Activated CD8-positive, alpha-beta memory T cell treated with anti-CD3 and anti-CD28 coated beads, Interleukin-2, amount 50 U/mL, for 1 hour (primary cell): Measurements from ENCODE around the gene BCOR.

Source experiments
- DNase-seq: peaks from one replicate; pipeline ENCODE4 v3.0.0-alpha.2; 2020; ENCODE audit errors: extremely low read depth

The BCOR gene

GRCh38 chrX:40098264-40099054 lies 701 bp upstream of the BCOR start:
- no peak for DNase-seq

DNA sequence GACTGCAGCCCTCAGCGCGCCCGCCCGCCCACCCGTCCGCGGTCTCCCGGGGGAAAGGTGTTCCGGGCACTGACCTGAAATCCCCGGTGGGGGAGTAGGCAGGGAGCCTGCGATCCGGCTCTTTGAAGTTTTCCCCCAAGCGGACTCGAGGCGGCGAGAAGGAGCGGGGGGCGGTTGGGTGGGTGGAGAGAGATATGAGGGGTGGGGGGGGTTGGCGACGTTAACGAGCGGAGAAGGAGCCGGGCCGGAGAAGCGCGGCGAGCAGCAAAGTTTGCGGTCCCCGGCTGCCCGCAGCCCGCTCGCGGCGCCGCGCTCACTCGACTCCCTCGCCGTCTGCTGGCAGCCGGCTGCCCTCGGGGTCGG lies 636 bp downstream of the BCOR start:
- DNase-seq: no peak

DNA sequence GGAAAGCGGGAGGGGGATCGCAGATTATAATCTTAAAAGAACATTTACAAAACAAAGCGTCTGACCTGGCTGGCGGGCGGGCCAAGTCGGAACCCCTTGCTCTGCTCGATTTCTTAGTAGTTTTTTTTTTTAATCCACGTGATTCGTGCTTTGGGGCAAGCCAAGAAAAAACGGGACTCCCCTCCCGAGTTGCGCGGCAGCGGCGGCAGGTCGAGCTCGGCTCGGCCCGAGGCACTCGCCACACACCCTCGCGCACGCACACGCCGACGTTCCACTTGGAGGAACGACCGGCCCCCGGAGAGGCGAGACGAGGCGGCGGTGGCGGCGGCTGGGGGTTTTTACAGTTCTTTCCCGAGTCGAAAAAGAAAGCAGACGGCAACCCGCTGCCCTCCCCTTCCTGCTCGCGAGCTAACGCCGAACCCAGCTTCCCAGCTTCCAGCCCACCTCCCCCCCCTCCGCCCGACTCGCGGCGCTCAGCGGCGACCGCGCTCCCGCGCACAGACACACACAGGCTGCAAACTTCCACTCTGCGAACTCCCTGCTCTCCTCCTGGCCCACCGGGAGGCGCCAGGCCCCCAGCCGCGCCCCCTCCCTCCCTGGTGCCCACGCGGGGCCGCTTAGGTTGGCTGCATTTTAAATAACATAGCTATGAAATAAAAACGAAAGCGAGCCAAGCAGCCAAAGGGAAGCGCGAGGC lies 1.2 kb downstream of the BCOR start:
- DNase-seq: no peak

DNA sequence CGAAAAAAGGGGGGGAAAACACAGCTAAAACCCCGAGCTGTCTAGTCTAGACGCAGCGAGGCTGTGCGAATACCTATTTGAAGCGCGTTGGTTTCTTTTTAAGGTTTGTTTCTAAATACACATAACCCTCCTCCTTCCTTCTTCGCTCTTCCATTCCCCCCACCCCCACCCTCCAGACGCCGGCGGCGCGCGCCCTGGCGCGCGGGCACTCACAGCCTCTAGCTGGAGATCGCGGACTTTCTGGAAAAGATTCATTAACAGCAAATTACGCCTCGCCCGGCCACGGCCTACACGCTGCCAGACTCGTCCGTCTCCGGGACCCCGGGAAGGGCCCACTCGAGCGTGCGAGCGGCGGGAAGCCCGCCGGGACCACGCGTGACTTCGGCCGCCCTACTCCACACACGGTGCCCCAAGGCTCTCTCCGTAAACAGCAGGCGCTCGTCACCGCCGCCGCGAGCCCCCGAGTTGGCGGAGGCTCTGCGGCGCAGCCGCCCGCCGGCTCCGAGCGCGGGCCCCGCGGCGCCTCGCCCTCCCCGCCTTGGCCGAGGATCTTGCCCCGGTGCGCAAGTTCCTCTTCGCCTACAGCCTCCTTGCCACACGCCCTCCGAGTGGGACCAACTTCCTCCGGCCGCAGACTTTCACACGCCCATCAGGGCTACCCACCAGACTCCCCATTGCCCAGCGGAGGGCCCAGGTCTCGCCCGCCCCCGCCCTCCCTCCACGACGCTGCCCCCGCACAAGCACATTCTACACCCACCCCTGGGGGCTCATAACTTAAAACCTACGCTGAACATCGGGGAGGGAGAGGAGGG lies 2.0 kb downstream of the BCOR start:
- no peak for DNase-seq

GRCh38 chrX:40094900-40095582 lies 2.7 kb downstream of the BCOR start:
- DNase-seq: no peak

GRCh38 chrX:40094041-40094899 lies 3.5 kb downstream of the BCOR start:
- no peak for DNase-seq

DNA sequence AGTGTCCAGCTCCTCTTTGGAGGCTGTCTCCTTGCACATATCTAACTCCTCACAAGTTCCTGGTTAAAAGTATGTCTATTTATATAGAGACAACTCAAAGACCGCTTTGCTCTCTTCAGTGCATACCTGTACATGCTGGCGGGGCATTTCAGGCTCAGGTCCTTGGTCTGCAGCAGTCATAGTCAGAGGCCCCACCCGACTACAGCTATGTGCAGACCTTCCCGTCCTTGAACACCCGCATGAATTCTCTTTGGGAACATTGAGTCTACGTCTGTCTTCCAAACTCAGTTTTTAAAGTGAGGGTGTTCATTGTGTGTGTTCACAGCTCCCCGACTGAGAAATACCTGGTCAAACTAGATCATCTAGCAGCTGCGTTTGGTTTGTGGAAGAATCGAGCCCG lies 4.2 kb downstream of the BCOR start:
- no peak for DNase-seq

DNA sequence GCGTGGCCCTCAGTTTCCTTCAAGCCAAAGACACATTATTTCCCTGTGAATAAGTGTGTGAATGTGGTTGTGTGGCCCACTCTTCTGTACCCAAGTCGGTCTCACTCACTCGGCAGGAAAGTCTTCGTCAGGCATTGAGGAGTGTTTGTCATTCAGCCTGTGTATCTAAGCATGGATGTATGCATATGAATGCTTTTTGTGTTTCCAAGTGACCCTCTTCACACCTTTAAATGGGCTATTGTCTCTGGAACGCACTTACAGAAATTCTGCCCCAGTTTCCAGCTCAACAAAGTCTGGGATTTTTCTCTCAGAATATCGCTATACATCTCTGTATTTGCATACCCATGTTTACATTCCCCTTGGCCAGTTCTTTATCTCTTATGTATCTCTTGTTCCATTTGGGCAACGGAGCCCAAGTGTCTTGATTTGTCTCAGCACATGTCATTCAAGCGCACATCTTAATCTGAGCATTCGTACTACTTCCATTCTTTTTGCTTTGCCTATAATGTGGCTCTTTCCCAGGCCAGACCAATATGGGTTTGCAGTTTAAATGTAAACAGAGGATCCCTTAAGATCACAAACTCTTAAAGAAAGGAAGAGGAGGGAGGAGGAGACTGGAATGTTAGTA lies 4.8 kb downstream of the BCOR start:
- DNase-seq: no peak

DNA sequence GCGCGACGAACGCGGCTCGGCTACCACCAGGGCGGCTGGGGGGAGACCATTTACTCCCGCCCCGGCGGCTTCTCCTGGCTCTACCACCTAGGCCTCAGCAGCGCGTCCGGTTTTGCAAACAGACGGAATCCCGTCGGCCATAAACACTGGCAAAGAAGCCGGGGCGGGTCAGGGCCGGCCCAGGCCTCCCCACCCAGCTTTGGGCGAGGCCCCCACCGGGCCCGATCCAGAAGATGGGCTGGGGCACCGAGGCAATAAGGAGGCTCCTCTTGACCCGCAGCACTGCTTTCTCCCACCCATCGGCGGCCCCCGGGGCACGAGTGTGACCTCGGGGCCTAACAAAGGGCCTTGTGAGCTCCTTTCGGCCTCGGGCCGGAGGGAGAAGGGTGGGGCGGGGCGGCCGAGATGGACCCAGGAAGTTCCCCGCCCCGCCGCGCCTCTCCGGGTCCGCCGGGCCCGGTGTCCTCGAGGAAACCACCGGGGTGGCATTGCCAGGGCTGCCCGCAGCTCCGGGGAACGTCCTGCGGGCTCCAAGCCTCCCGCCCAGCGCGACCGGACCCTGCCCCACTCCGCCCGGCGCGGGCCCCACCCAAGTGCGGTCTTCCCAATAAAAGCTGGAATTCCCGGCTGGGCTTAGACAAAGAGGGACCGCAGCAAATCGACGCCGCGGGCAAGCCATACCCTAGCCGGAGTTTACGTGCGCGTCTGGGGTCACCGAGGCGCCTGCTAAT lies 5.9 kb downstream of the BCOR start:
- DNase-seq: no peak

DNA sequence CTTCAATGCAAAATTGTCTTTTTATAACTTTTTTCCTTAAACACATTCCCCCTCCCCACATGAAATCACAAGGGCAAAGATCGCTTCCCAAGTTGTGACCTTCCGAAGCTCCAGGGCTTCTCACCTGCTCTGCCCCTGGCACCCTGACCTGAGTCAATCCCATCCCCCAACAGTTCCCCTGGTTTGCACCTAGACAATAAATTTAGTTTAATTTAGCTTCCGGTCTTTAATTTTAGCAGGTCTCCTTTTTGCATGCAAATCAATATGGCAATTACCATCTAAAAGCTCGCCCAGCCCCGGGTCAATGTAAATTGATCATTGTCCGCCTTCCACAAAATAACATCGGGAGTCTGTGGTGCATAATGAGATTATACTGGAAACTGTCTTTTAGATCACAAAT lies 6.8 kb downstream of the BCOR start:
- no peak for DNase-seq

GRCh38 chrX:40090050-40090804 lies 7.5 kb downstream of the BCOR start:
- no peak for DNase-seq

DNA sequence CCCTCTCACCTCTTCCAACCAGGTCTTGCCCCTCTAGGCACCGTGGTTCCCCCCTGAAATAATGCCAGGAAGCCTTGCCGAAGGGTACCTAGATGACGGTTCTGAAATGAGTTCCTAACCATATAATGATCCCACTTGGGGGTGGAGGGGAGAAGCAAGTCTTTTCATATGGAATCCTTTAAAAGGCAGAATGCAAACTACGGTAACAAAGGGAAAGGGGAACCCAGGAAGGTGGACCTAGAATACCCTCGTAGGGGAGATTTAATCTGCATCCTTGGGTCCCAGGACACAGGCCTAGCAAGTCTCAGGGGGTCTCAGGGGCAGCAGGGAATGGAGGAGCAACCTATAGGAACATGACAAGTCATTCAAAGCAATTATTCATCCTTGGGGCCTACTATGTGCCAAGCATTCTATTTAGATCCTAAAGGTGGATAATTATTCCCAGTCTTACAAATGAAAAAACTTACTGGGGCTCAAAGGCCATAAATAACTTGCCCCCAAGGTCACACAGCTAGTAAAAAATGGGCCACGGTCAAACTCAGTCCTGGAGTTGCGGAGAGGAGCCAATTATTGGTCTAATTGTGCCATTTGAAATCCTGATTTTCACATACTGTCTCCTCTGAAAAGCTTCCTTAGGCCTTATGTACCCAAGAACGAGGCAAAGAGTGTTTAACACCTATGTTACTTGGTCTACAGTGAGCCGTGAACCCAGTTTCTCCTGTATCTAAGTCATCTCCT lies 8.8 kb downstream of the BCOR start:
- no peak for DNase-seq

DNA sequence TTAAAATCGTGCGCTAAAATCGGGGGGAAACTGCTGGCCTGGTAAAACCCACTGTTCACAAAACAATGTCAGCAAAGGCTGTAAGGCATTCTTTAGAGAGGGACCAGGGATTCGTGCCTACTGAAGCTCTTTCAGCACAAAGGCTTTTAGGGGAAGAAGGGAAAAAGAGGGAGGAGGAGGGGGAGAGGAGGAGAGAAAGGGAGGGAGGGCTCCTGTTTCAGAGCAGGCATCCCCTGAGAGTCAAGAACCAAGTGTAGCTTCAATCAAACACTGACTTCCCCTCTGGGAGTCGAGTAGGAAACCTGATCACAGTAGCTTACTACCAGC lies 9.5 kb downstream of the BCOR start:
- no peak for DNase-seq

DNA sequence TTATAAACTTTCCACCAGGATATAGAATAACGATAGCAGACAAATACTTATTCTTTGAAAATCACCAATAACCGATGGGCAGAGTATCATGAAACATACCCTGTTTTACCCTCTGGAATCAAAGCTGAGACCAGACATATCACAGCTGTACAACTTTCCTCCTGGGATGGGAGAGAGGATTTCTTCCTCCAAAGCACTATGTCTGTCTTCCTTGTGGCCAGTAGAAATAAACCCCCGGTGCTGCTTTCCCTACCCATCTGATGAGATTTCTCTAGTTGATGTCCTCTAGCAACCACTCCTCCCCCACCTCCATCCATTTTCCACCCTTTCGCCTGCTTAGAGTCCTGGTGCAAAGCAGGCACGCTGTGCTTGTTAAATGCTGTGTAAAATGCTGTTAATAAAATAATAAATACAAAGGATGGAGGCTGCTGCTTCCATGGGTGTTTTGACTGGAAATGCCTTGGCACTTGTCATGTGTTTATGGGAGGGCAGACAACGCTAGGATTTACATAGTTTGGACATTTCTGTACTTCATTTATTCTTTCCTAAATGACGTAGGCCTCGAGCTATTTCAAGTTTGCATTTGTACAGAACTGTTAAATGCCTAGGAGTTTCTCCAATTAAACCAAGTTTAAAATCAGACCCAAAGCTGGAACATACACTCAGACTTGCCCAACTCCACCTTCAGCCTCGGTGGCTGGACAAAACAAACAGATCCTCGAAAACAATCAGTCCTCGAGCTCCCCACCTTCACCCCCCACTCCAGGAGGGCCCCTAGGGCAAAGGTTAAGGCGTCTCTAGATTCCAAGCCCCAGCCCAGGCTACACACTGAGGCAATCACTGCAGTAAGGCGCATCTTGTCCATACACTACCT lies 10.1 kb downstream of the BCOR start:
- no peak for DNase-seq

DNA sequence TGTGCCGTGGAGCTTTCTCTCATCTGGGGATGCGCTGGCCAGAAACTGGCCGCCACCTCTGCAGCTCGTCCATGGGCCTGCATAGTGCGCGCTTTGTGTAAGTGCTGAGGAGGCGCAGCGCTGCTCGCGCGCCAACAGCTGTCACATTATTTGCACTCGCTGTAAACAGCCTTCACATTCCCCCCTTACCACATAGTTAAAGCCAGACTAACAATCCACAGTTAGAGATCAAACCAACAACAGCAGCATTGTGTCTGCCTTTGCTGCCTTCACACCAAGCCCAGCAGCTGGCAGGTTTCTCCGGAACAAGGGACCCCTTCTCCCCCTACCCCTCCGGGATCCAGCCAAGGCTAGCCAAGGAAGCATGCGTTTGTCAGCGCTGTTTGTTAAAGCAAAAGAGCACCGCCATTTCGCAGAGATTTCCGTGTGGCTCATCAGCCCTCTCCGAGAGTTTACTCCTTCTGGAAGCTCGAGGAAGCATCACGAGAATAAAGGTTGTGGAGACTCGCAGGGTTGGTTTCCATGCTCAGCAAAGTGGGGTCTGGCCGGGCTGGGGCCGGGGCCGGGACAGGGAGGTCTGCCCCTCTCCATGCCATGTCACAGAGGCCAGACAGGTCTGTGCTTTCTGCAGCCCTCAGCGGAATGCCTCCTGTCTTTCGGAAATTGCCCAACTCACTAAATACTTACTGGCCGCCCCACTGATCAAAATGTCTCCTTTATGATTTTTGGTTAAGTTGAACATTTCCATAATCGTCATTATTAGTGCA lies 11.0 kb downstream of the BCOR start:
- no peak for DNase-seq

DNA sequence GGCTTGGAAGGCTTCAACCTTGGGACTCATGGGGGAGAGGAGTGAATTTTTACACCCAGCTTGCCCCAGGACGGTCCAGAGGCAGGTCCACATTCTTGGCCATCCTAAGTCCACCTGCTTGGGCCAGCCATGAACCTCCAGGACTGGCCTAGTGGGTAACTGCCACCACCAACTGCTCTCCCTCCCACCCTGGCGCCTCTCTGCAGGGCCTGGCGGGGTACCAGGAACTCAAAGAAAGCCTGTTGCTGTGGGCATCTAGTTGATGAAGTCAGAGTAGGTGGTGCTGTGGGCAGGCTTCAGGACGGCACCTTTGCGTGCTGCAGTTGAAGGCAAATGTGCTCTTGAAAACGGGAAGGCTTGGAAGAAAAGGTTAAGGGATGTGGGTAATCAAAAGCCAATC lies 12.0 kb downstream of the BCOR start:
- DNase-seq: no peak

- DNase-seq: no peak
Measured at GRCh38 chrX:40085102-40085551, 12.6 kb downstream of the BCOR start.
